ENCODE results near the gene AGAP2.

The AGAP2 gene

GRCh38 chr12:57771873-57772428 is 33.4 kb upstream of the AGAP2 start, which contains the start of gene METTL1:
Gene METTL1 (minus strand): TSS chr12:57772105. CDS start chr12:57772083, 22 bp downstream.
- peaks cover 26% of the 10 kb centered on the region for H3K4me1 Mint-ChIP-seq
- no peaks in the 10 kb centered on the region for H3K9me3 Mint-ChIP-seq
- peaks cover 28% of the 10 kb centered on the region for H3K36me3 Mint-ChIP-seq (ENCODE audit: low read depth)
- H3K4me3 Mint-ChIP-seq: peak within 1 kb of the TSS; percentile 89 to 97 (median 97)
- H3K27ac Mint-ChIP-seq: peak within 1 kb of the TSS; percentile 92 to 97 (median 93)
- TF ChIP-seq, protein P1, sequence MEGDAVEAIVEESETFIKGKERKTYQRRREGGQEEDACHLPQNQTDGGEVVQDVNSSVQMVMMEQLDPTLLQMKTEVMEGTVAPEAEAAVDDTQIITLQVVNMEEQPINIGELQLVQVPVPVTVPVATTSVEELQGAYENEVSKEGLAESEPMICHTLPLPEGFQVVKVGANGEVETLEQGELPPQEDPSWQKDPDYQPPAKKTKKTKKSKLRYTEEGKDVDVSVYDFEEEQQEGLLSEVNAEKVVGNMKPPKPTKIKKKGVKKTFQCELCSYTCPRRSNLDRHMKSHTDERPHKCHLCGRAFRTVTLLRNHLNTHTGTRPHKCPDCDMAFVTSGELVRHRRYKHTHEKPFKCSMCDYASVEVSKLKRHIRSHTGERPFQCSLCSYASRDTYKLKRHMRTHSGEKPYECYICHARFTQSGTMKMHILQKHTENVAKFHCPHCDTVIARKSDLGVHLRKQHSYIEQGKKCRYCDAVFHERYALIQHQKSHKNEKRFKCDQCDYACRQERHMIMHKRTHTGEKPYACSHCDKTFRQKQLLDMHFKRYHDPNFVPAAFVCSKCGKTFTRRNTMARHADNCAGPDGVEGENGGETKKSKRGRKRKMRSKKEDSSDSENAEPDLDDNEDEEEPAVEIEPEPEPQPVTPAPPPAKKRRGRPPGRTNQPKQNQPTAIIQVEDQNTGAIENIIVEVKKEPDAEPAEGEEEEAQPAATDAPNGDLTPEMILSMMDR (IDR thresholded peaks at IDR 0.05; ENCODE audit: unreplicated experiment in 3 of 3): no peak
- H3K27me3 Mint-ChIP-seq (ENCODE audit: low read depth): peaks cover 26% of the 10 kb centered on the region

GRCh38 chr12:57771236-57771872 is 32.8 kb upstream of the AGAP2 start:
- peak overlapping the region; percentile 92 to 97 (median 93) for H3K27ac Mint-ChIP-seq
- peaks cover 32% of the 10 kb centered on the region for H3K27me3 Mint-ChIP-seq (ENCODE audit: low read depth)
- peaks cover 28% of the 10 kb centered on the region for H3K36me3 Mint-ChIP-seq (ENCODE audit: low read depth)
- TF ChIP-seq, protein P1 (IDR thresholded peaks at IDR 0.05; ENCODE audit: unreplicated experiment in 3 of 3): no peak
- peaks cover 32% of the 10 kb centered on the region for H3K4me1 Mint-ChIP-seq
- peak overlapping the region; percentile 89 to 97 (median 97) for H3K4me3 Mint-ChIP-seq
- H3K9me3 Mint-ChIP-seq: no peaks in the 10 kb centered on the region

GRCh38 chr12:57770734-57771133 is 32.2 kb upstream of the AGAP2 start:
- H3K4me1 Mint-ChIP-seq: peaks cover 35% of the 10 kb centered on the region
- H3K27ac Mint-ChIP-seq: peak overlapping the region in 2 of 3 experiments; percentile 25 to 58
- peaks cover 38% of the 10 kb centered on the region for H3K27me3 Mint-ChIP-seq (ENCODE audit: low read depth)
- peak overlapping the region; percentile 43 to 69 (median 68) for H3K4me3 Mint-ChIP-seq
- TF ChIP-seq, protein P1 (IDR thresholded peaks at IDR 0.05; ENCODE audit: unreplicated experiment in 3 of 3): no peak
- no peaks in the 10 kb centered on the region for H3K9me3 Mint-ChIP-seq
- H3K36me3 Mint-ChIP-seq (ENCODE audit: low read depth): peaks cover 23% of the 10 kb centered on the region

DNA sequence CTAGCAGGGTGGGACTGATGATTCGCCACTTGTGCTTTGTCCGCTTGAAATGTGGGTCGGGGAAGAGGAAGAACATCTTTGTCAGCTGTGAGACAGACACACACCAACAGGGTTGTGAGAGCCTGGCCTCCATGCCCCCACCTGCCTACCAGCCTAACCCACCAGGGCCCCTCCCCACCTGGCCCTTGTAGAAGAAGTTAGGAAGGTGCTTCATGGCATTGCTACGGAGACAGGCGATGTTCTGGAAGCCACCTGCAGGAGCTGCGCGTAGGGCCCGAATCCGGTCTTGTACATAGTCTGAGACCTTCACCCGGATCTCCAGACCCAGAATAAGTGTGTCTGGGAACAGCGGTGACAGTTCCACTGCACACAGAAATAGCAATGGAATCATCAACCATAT is 31.1 kb upstream of the AGAP2 start:
- peaks cover 21% of the 10 kb centered on the region for H3K36me3 Mint-ChIP-seq (ENCODE audit: low read depth)
- H3K27ac Mint-ChIP-seq: no peak overlapping the region
- peak overlapping the region; percentile 43 to 80 (median 53) for H3K4me3 Mint-ChIP-seq
- peaks cover 35% of the 10 kb centered on the region for H3K4me1 Mint-ChIP-seq
- TF ChIP-seq, protein P1 (IDR thresholded peaks at IDR 0.05; ENCODE audit: unreplicated experiment in 3 of 3): no peak
- peaks cover 50% of the 10 kb centered on the region for H3K27me3 Mint-ChIP-seq (ENCODE audit: low read depth)
- H3K9me3 Mint-ChIP-seq: no peaks in the 10 kb centered on the region

- Mint-ChIP-seq H3K9me3 (no peaks in the 10 kb centered on the region), H3K4me1 (peaks cover 28% of the 10 kb centered on the region), H3K27me3 (ENCODE audit: low read depth) (peaks cover 67% of the 10 kb centered on the region), H3K36me3 (ENCODE audit: low read depth) (peaks cover 21% of the 10 kb centered on the region), H3K4me3 (no peak overlapping the region), H3K27ac (no peak overlapping the region)
- TF ChIP-seq, protein P1 (IDR thresholded peaks at IDR 0.05; ENCODE audit: unreplicated experiment in 3 of 3): no peak
Measured at GRCh38 chr12:57767876-57768275, 29.3 kb upstream of the AGAP2 start.
